ENCODE measurements around the gene THSD7B.

- TF ChIP-seq CTCF (IDR thresholded peaks at IDR 0.05) (no peak), POLR2A (IDR thresholded peaks at IDR 0.05) (no peak)
Observed at GRCh38 chr2:137254052-137254451, 488.7 kb downstream of the THSD7B start.

Measured in prostate gland (tissue), 2 donors.